GM19455 (cell line): ENCODE results near the gene PIK3R2.
"Not testable (repeated sequence)": the region's sequence is repeated elsewhere in the genome, so short reads cannot be mapped to it uniquely, and the experiment has no call there.

Experiments
- ATAC-seq: cut with Tn5 transposase; IDR thresholded peaks from one replicate; pipeline ENCODE4 v1.9.1; 2021; ENCODE audit not compliant: unreplicated experiment

Gene PIK3R2

GRCh38 chr19:18152442-18152816 is 534 bp upstream of the PIK3R2 start:
- peak; percentile 57 for ATAC-seq

GRCh38 chr19:18153556-18154134 is 682 bp downstream of the PIK3R2 start:
- ATAC-seq: peak; percentile 2

GRCh38 chr19:18155095-18156087 is 2.4 kb downstream of the PIK3R2 start:
- ATAC-seq: no peak

- no peak for ATAC-seq
These were observed 3.3 kb downstream of the PIK3R2 start for GRCh38 chr19:18156268-18156667.

GRCh38 chr19:18156841-18157464 is 4.0 kb downstream of the PIK3R2 start:
- no peak for ATAC-seq

- ATAC-seq: no peak
These were observed 4.6 kb downstream of the PIK3R2 start for GRCh38 chr19:18157465-18158063.

GRCh38 chr19:18158467-18158866 is 5.5 kb downstream of the PIK3R2 start:
- ATAC-seq: no peak

GRCh38 chr19:18159059-18159616 is 6.2 kb downstream of the PIK3R2 start:
- ATAC-seq: not testable (repeated sequence)

- no peak for ATAC-seq
These were observed 6.8 kb downstream of the PIK3R2 start for GRCh38 chr19:18159810-18160209.

GRCh38 chr19:18160493-18160970 is 7.6 kb downstream of the PIK3R2 start:
- no peak for ATAC-seq

- ATAC-seq: peak; percentile 65
These were observed 8.1 kb downstream of the PIK3R2 start for GRCh38 chr19:18160971-18161635.

- no peak for ATAC-seq
These were observed 8.7 kb downstream of the PIK3R2 start for GRCh38 chr19:18161636-18162002.

- ATAC-seq: no peak
These were observed 11.1 kb downstream of the PIK3R2 start for GRCh38 chr19:18164072-18164471.

GRCh38 chr19:18165794-18166544 is 13.0 kb downstream of the PIK3R2 start:
- no peak for ATAC-seq

- no peak for ATAC-seq
These were observed 14.0 kb downstream of the PIK3R2 start for GRCh38 chr19:18167011-18167410.

- no peak for ATAC-seq
These were observed 15.1 kb downstream of the PIK3R2 start for GRCh38 chr19:18167975-18168645.

GRCh38 chr19:18168673-18169381 is 15.9 kb downstream of the PIK3R2 start:
- ATAC-seq: no peak

GRCh38 chr19:18170714-18171255 is 17.8 kb downstream of the PIK3R2 start:
- ATAC-seq: no peak
